ENCODE data around the gene SPATA3. TPM values are rescaled to one million over a fixed set of nuclear protein-coding genes. Genes with fewer than 3 reads are reported as not detected.

SPATA3 gene
- total RNA-seq, 2 donors from 2014 or later, result not detected

DNA sequence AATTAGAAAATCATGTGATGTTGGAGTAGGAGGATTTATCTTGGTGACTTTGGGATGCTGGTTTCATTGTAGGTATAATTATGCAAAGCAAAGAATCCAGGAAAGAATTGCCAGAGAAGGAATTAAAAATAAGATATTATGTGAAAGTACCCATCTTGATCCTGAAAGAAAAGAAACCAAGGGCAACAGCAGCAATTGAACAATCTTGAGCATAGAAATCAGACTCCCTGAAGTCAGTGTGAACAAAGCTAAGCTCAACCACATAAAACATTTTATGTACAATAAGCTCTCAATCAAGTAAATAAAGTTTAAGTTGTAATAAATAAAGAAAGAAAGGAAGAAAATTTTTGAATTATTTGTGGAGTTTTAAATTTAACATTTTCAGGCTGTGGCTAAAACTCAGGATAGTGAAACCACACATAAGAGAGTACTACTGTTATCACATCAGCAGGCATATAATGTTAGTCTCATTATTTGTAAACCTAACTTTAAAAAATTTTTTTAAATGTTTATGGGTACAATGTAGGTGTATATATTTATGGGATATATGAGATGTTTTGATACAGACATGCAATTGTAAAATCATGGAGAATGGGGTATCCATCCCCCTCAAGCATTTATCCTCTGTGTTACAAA is 38.0 kb upstream of the SPATA3 start:
- no peak for ATAC-seq
- TF ChIP-seq, protein P1, sequence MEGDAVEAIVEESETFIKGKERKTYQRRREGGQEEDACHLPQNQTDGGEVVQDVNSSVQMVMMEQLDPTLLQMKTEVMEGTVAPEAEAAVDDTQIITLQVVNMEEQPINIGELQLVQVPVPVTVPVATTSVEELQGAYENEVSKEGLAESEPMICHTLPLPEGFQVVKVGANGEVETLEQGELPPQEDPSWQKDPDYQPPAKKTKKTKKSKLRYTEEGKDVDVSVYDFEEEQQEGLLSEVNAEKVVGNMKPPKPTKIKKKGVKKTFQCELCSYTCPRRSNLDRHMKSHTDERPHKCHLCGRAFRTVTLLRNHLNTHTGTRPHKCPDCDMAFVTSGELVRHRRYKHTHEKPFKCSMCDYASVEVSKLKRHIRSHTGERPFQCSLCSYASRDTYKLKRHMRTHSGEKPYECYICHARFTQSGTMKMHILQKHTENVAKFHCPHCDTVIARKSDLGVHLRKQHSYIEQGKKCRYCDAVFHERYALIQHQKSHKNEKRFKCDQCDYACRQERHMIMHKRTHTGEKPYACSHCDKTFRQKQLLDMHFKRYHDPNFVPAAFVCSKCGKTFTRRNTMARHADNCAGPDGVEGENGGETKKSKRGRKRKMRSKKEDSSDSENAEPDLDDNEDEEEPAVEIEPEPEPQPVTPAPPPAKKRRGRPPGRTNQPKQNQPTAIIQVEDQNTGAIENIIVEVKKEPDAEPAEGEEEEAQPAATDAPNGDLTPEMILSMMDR (IDR thresholded peaks at IDR 0.05), result no peak
- no peak for TF ChIP-seq POLR2A (IDR thresholded peaks at IDR 0.05)
- H3K27me3 ChIP-seq, result peaks cover 4 to 18% of the 10 kb centered on the region in 2 donors
- no peaks in the 10 kb centered on the region for H3K9me3 ChIP-seq
- H3K27ac ChIP-seq, result no peak overlapping the region
- intact Hi-C loops (cut with DNase I), result no loop called here
- no peaks in the 10 kb centered on the region for H3K36me3 ChIP-seq (replicated peaks in 1 of 2; ENCODE audit: insufficient read depth in 1 of 2, low read depth in 2 of 2)
- peaks cover 9% of the 10 kb centered on the region for H3K4me1 ChIP-seq
- H3K4me3 ChIP-seq, result no peak overlapping the region
- DNase-seq, result no peak

DNA sequence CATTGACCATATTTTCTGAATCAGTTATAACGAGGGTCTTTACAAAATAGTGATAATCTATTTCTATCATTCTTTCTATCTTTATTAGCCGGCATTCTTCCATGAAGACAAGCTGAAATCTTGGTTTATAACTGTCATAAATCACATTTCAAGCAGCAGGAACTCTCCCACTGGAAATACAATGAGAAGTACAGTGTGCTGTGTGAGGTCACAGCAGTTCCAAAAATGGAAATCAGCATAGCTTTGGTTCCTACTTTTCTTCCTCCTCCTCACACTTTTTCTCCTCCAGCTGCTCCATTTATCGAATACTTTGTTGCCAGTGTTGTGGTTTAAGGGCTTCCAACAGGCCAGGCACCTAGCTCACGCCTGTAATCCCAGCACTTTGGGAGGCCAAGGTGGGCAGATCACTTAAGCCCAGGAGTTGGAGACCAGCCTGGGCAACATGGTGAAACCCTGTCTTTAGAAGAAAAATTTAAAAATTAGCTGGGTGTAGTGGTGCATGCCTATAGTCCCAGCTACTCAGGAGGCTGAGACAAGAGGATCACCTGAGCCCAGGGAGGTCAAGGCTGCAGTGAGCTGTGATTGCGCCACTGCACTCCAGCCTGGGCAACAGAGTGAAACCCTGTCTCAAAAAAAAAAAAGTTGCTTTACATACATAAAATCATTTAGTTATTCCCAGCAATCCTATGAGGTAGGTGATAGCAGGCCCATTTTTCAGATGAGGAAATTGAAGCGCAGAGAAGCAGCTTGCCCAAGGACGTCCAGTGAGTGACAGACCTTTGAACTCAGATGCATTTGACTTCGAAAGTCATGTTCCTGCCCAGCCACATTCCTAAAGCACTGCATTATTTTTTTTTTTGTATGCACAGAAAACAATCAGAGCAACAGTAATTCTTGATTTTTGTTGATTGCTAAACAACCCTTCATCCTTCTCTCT is 36.8 kb upstream of the SPATA3 start:
- no peak overlapping the region for H3K4me3 ChIP-seq

DNA sequence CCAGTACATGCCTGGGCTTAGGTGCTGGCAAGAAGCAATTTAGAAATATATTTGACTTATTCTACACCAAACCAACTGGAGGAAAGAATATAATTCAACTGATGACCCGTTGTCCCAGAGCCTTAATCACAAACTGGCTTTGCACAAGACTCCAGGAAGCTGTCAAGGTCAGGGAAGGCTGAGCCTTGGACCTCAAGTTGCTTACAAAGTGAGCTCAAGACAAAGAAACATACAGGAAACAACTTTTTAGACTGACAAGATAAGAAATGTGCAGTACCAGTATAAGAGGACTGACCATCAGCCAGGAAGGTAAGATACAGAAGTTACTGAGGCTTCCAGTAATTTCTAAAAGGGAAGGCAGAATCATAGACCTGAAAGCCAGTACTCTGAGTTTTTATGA is 35.9 kb upstream of the SPATA3 start:
- DNase-seq (no peak), ATAC-seq (no peak)
- WGBS, 2 donors, result 33 to 69% methylated on average over 1 of the region's 1 CpG
- no peaks in the 10 kb centered on the region for H3K36me3 ChIP-seq (replicated peaks in 1 of 2; ENCODE audit: insufficient read depth in 1 of 2, low read depth in 2 of 2)
- no peaks in the 10 kb centered on the region for H3K9me3 ChIP-seq
- TF ChIP-seq, protein P1 (IDR thresholded peaks at IDR 0.05), result no peak
- no peak for TF ChIP-seq POLR2A (IDR thresholded peaks at IDR 0.05)
- intact Hi-C loops (cut with DNase I), result no loop called here
- peaks cover 9% of the 10 kb centered on the region for H3K4me1 ChIP-seq
- peaks cover 4 to 18% of the 10 kb centered on the region in 2 donors for H3K27me3 ChIP-seq
- H3K4me3 ChIP-seq, result no peak overlapping the region
- H3K27ac ChIP-seq, result no peak overlapping the region

More for the DNA sequence above, 36.8 kb upstream of the SPATA3 start:
- peaks cover 9% of the 10 kb centered on the region for H3K4me1 ChIP-seq
- TF ChIP-seq, protein P1 (IDR thresholded peaks at IDR 0.05), result no peak
- TF ChIP-seq POLR2A (IDR thresholded peaks at IDR 0.05), result no peak
- H3K9me3 ChIP-seq, result no peaks in the 10 kb centered on the region
- ATAC-seq (no peak), DNase-seq (no peak)
- H3K36me3 ChIP-seq (replicated peaks in 1 of 2; ENCODE audit: insufficient read depth in 1 of 2, low read depth in 2 of 2), result no peaks in the 10 kb centered on the region
- H3K27me3 ChIP-seq, result peaks cover 4 to 18% of the 10 kb centered on the region in 2 donors
- intact Hi-C loops (cut with DNase I), result no loop called here
- WGBS, 2 donors, result 72 to 78% methylated on average over 8 of the region's 8 CpGs
- no peak overlapping the region for H3K27ac ChIP-seq

GRCh38 chr2:230961091-230961491 is 34.8 kb upstream of the SPATA3 start:
- ATAC-seq (no peak), DNase-seq (no peak)
- intact Hi-C loops (cut with DNase I), result no loop called here
- no peaks in the 10 kb centered on the region for H3K36me3 ChIP-seq (replicated peaks in 1 of 2; ENCODE audit: insufficient read depth in 1 of 2, low read depth in 2 of 2)
- H3K27me3 ChIP-seq, result peaks cover 4 to 18% of the 10 kb centered on the region in 2 donors
- H3K27ac ChIP-seq, result no peak overlapping the region
- H3K4me3 ChIP-seq, result no peak overlapping the region
- H3K4me1 ChIP-seq, result peaks cover 9% of the 10 kb centered on the region
- TF ChIP-seq, protein P1 (IDR thresholded peaks at IDR 0.05), result no peak
- TF ChIP-seq POLR2A (IDR thresholded peaks at IDR 0.05), result no peak
- WGBS, 2 donors, result 46 to 73% methylated on average over 3 of the region's 3 CpGs
- H3K9me3 ChIP-seq, result no peaks in the 10 kb centered on the region
